ENCODE results near the gene CADM4.
"Not testable (repeated sequence)": the region's sequence is repeated elsewhere in the genome, so short reads cannot be mapped to it uniquely, and the experiment has no call there.

The CADM4 gene

GRCh38 chr19:43660971-43661360 is 21.3 kb upstream of the CADM4 start:
- no peak for DNase-seq

- no peak for DNase-seq
These were observed 20.8 kb upstream of the CADM4 start for GRCh38 chr19:43660301-43660970.

- DNase-seq = no peak
These were observed 18.8 kb upstream of the CADM4 start for GRCh38 chr19:43658494-43658893.

GRCh38 chr19:43658001-43658400 is 18.4 kb upstream of the CADM4 start:
- DNase-seq = no peak

- no peak for DNase-seq
These were observed 16.8 kb upstream of the CADM4 start for GRCh38 chr19:43656436-43656835.

- no peak for DNase-seq
These were observed 12.9 kb upstream of the CADM4 start for GRCh38 chr19:43652546-43652874.

GRCh38 chr19:43651758-43652545 is 12.3 kb upstream of the CADM4 start:
- DNase-seq = peak; percentile 47

- not testable (repeated sequence) for DNase-seq
These were observed 10.6 kb upstream of the CADM4 start for GRCh38 chr19:43650276-43650675.

- DNase-seq = no peak
These were observed 9.9 kb upstream of the CADM4 start for GRCh38 chr19:43649514-43649913.

GRCh38 chr19:43648633-43649032 is 9.0 kb upstream of the CADM4 start:
- no peak for DNase-seq

GRCh38 chr19:43644181-43644580 is 4.5 kb upstream of the CADM4 start:
- no peak for DNase-seq

- DNase-seq = no peak
These were observed 3.7 kb upstream of the CADM4 start for GRCh38 chr19:43643326-43643725.

- DNase-seq = no peak
These were observed 2.9 kb upstream of the CADM4 start for GRCh38 chr19:43642531-43642930.

- DNase-seq = no peak
These were observed 1.7 kb upstream of the CADM4 start for GRCh38 chr19:43641333-43641732.

- no peak for DNase-seq
These were observed 741 bp upstream of the CADM4 start for GRCh38 chr19:43640424-43640757.

GRCh38 chr19:43638995-43639518 is 593 bp downstream of the CADM4 start:
- no peak for DNase-seq

GRCh38 chr19:43638214-43638994 is 1.2 kb downstream of the CADM4 start:
- no peak for DNase-seq

- DNase-seq = no peak
These were observed 3.4 kb downstream of the CADM4 start for GRCh38 chr19:43636121-43636683.

- DNase-seq = not testable (repeated sequence)
These were observed 4.1 kb downstream of the CADM4 start for GRCh38 chr19:43635561-43635940.

- no peak for DNase-seq
These were observed 4.6 kb downstream of the CADM4 start for GRCh38 chr19:43634872-43635560.

- DNase-seq = no peak
These were observed 5.2 kb downstream of the CADM4 start for GRCh38 chr19:43634506-43634871.

- no peak for DNase-seq
These were observed 5.6 kb downstream of the CADM4 start for GRCh38 chr19:43634068-43634467.

- DNase-seq = no peak
These were observed 6.1 kb downstream of the CADM4 start for GRCh38 chr19:43633520-43633919.

Data from CD4-positive, alpha-beta T cell treated with Interleukin-12 subunit alpha and Interleukin-12 subunit beta, for 1 hour (primary cell).